Astrocyte (in vitro differentiated cells and primary cell): ENCODE results near the gene RNF123. TPM values are rescaled to one million over a fixed set of nuclear protein-coding genes. Genes with fewer than 3 reads are reported as not detected.
A peak's percentile ranks its signal among the peaks of the same experiment; 100 is the strongest.
"Not testable (repeated sequence)": the region's sequence is repeated elsewhere in the genome, so short reads cannot be mapped to it uniquely, and the experiment has no call there.

Experiments used
- DNase-seq: peaks from one replicate; pipeline ENCODE4 v3.0.0-alpha.2; 2010; ENCODE audit warnings: low read depth
- FAIRE-seq: peaks from 2 replicates; lab custom pipeline; 2011; peaks lifted over from hg19 to GRCh38; lab: Jason Lieb, UNC
- H2AFZ ChIP-seq: 2 replicates; pipeline ENCODE4 v1.6.0; 2012; ENCODE audit warnings: low read depth, low read length, inconsistent platforms
- H3K27ac ChIP-seq: 2 replicates; pipeline ENCODE4 v1.5.1; 2011; ENCODE audit warnings: low read depth, low read length, inconsistent platforms
- H3K27me3 ChIP-seq: 2 replicates; pipeline ENCODE4 v1.6.0; 2011; ENCODE audit warnings: low read length, inconsistent platforms; ENCODE audit not compliant: insufficient read depth
- H3K36me3 ChIP-seq: 2 replicates; pipeline ENCODE4 v1.5.1; 2011; ENCODE audit warnings: low read length, inconsistent platforms; ENCODE audit not compliant: insufficient read depth
- H3K4me1 ChIP-seq: 2 replicates; pipeline ENCODE4 v1.5.1; 2011; ENCODE audit warnings: low read length, inconsistent platforms; ENCODE audit not compliant: insufficient read depth
- H3K4me2 ChIP-seq: 2 replicates; pipeline ENCODE4 v1.6.0; 2012; ENCODE audit warnings: low read length, inconsistent platforms
- H3K4me3 ChIP-seq: 2 replicates; pipeline ENCODE4 v1.5.1; 2011; ENCODE audit warnings: low read depth, mild to moderate bottlenecking, low read length, inconsistent platforms; ENCODE audit not compliant: insufficient read depth
- H3K79me2 ChIP-seq: 2 replicates; pipeline ENCODE4 v1.6.0; 2012; ENCODE audit warnings: mild to moderate bottlenecking, low read length, inconsistent platforms; ENCODE audit not compliant: insufficient read depth
- H3K9ac ChIP-seq: 2 replicates; pipeline ENCODE4 v1.6.0; 2012; ENCODE audit warnings: mild to moderate bottlenecking, low read length, inconsistent platforms
- H3K9me3 ChIP-seq: 2 replicates; pipeline ENCODE4 v1.5.1; 2012; ENCODE audit warnings: low read depth, mild to moderate bottlenecking, low read length, inconsistent platforms; ENCODE audit not compliant: insufficient read depth
- H4K20me1 ChIP-seq: 2 replicates; pipeline ENCODE4 v1.6.0; 2012; ENCODE audit warnings: low read length, inconsistent platforms; ENCODE audit not compliant: insufficient read depth
- H3K27ac Mint-ChIP-seq: one replicate; pipeline ENCODE4 v1.8.0; 2021; ENCODE audit warnings: mild to moderate bottlenecking, mixed read lengths; ENCODE audit not compliant: unreplicated experiment
- H3K27me3 Mint-ChIP-seq: one replicate; pipeline ENCODE4 v1.8.0; 2021; ENCODE audit warnings: low read depth, mixed read lengths; ENCODE audit not compliant: unreplicated experiment
- H3K36me3 Mint-ChIP-seq: one replicate; pipeline ENCODE4 v1.8.0; 2021; ENCODE audit warnings: low read depth, mixed read lengths; ENCODE audit not compliant: unreplicated experiment
- H3K4me1 Mint-ChIP-seq: one replicate; pipeline ENCODE4 v1.8.0; 2021; ENCODE audit warnings: low read depth, mixed read lengths; ENCODE audit not compliant: unreplicated experiment
- H3K4me3 Mint-ChIP-seq: one replicate; pipeline ENCODE4 v1.8.0; 2021; ENCODE audit warnings: mild to moderate bottlenecking, moderate library complexity, mixed read lengths; ENCODE audit not compliant: unreplicated experiment
- H3K9me3 Mint-ChIP-seq: one replicate; pipeline ENCODE4 v1.8.0; 2021; ENCODE audit warnings: mild to moderate bottlenecking, mixed read lengths; ENCODE audit not compliant: unreplicated experiment
- CTCF ChIP-seq: IDR thresholded peaks from 2 replicates; pipeline ENCODE4 v1.5.1; 2011; ENCODE audit warnings: low read depth, mild to moderate bottlenecking, inconsistent platforms, low read length, moderate library complexity; ENCODE audit not compliant: insufficient read depth
- EZH2 ChIP-seq: IDR thresholded peaks from 2 replicates; pipeline ENCODE4 v1.6.1; 2012; ENCODE audit warnings: mild to moderate bottlenecking, low read length, inconsistent platforms; ENCODE audit not compliant: insufficient read depth
- total RNA-seq: library from RNA; stranded (reverse); gene quantifications from 2 replicates; pipeline ENCODE4 v1.2.1, GENCODE V29; 2021

Gene RNF123
- total RNA-seq, 1 donor from 2014 or later, result 40.9 TPM

DNA sequence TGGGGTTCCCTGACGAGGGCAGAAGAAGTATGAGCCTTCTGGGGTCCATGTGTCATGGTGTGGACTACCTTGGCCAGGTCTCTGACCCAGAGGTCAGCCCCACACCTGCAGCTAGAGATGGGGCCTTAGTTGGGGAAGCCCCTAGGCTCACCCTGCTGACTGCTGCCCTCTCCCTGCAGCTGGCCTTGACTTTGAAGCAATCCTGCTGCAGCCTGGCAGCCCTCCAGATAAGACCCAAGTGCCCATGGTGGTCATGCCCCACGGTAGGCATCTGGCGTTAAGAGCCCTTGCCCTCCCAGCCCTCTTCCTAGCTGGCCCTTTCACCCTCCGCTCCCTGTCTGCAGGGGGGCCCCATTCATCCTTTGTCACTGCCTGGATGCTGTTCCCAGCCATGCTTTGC, 7.8 kb upstream of the RNF123 start:
- Mint-ChIP-seq H3K9me3 (no peaks in the 10 kb centered on the region), H3K27ac (no peak overlapping the region), H3K4me1 (no peaks in the 10 kb centered on the region), H3K36me3 (peaks cover 17% of the 10 kb centered on the region), H3K4me3 (no peak overlapping the region), H3K27me3 (no peaks in the 10 kb centered on the region)
- no peaks in the 10 kb centered on the region for H3K79me2 ChIP-seq
- H3K27ac ChIP-seq, result no peak overlapping the region
- H3K4me1 ChIP-seq, result no peaks in the 10 kb centered on the region
- no peak overlapping the region for H3K4me3 ChIP-seq
- DNase-seq, result no peak
- no peak overlapping the region for H3K4me2 ChIP-seq
- no peak for FAIRE-seq
- H3K36me3 ChIP-seq, result peaks cover 17% of the 10 kb centered on the region
- no peak for TF ChIP-seq CTCF
- TF ChIP-seq EZH2, result no peak
- no peaks in the 10 kb centered on the region for H3K9me3 ChIP-seq
- H2AFZ ChIP-seq, result no peak overlapping the region
- H3K27me3 ChIP-seq, result peaks cover 3% of the 10 kb centered on the region
- H3K9ac ChIP-seq, result no peak overlapping the region
- H4K20me1 ChIP-seq, result peaks cover 36% of the 10 kb centered on the region

GRCh38 chr3:49683162-49683561, 6.2 kb upstream of the RNF123 start:
- H3K4me1 ChIP-seq, result peaks cover 3% of the 10 kb centered on the region
- H3K4me2 ChIP-seq, result no peak overlapping the region
- no peak overlapping the region for H3K4me3 Mint-ChIP-seq
- TF ChIP-seq EZH2 (no peak), CTCF (no peak)
- H3K4me1 Mint-ChIP-seq, result no peaks in the 10 kb centered on the region
- peaks cover 16% of the 10 kb centered on the region for H3K36me3 Mint-ChIP-seq
- H3K27ac ChIP-seq, result no peak overlapping the region
- FAIRE-seq (no peak), DNase-seq (no peak)
- no peak overlapping the region for H3K9ac ChIP-seq
- H3K27ac Mint-ChIP-seq, result no peak overlapping the region
- peaks cover 3% of the 10 kb centered on the region for H3K27me3 ChIP-seq
- H3K9me3 Mint-ChIP-seq, result no peaks in the 10 kb centered on the region
- H3K4me3 ChIP-seq, result no peak overlapping the region
- no peaks in the 10 kb centered on the region for H3K79me2 ChIP-seq
- H4K20me1 ChIP-seq, result peaks cover 20% of the 10 kb centered on the region
- no peaks in the 10 kb centered on the region for H3K9me3 ChIP-seq
- no peak overlapping the region for H2AFZ ChIP-seq
- peaks cover 15% of the 10 kb centered on the region for H3K36me3 ChIP-seq
- H3K27me3 Mint-ChIP-seq, result no peaks in the 10 kb centered on the region

DNA sequence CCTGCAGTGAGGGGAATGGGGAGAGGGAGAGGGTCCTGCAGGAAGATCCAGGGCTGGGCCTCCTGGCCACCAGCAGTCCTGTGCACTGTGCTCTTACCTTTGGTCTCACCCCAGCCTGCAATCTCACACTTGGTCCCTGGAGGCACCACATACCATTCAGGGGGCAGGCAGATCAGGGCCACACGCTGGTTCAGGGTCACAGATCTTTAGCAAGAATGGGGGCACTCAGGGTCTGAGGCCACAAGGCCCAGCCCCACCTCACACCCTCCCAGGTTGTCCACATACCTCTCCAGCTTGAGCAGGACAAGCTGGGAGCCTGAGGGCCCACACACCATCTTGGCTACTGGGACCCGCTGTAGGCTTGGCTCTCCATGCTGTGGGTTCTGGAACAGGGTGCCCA, 4.9 kb upstream of the RNF123 start:
- not testable (repeated sequence) for H2AFZ ChIP-seq, H3K4me2 ChIP-seq, H3K4me1 ChIP-seq, H3K27ac Mint-ChIP-seq, H3K4me3 Mint-ChIP-seq, H3K27ac ChIP-seq, DNase-seq, H4K20me1 ChIP-seq, FAIRE-seq, H3K27me3 ChIP-seq, H3K9me3 ChIP-seq, H3K27me3 Mint-ChIP-seq, H3K4me3 ChIP-seq, H3K4me1 Mint-ChIP-seq, H3K9me3 Mint-ChIP-seq, H3K9ac ChIP-seq, H3K79me2 ChIP-seq
- H3K36me3 Mint-ChIP-seq, result peaks cover 14% of the 10 kb centered on the region
- peaks cover 12% of the 10 kb centered on the region for H3K36me3 ChIP-seq

- not testable (repeated sequence) for H3K4me1 Mint-ChIP-seq, H3K4me2 ChIP-seq, H3K9me3 Mint-ChIP-seq, H3K27me3 Mint-ChIP-seq, H3K79me2 ChIP-seq, H2AFZ ChIP-seq, FAIRE-seq, H3K27ac ChIP-seq, H4K20me1 ChIP-seq, H3K9me3 ChIP-seq, H3K9ac ChIP-seq, H3K27me3 ChIP-seq, H3K27ac Mint-ChIP-seq, DNase-seq, H3K4me3 ChIP-seq, H3K36me3 Mint-ChIP-seq, H3K4me1 ChIP-seq
- H3K36me3 ChIP-seq, result peaks cover 11% of the 10 kb centered on the region
- peak overlapping the region; percentile 27 for H3K4me3 Mint-ChIP-seq
Observed at GRCh38 chr3:49685103-49685502, 4.3 kb upstream of the RNF123 start.

DNA sequence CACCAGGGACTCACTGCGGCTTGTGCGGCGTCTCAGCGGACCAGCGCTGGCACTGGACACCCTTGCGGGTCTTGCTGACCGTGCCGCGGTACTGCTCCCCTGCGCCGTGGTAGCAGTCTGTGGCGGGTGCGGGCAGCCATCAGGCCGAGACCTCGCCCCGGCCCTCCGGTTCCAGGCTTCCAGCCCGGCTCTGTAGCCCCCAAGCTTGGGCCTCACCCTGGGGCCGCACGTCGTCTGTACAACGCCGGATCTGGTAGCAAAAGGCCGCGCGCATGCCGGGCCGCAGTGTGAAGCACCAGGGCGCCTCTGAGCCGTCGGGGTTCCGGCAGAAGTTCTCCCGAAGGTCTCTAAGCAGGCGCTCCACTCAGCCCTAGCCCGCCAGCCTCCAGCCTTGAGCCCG, 3.5 kb upstream of the RNF123 start:
- not testable (repeated sequence) for H3K27me3 ChIP-seq, H3K27me3 Mint-ChIP-seq, FAIRE-seq, H3K9me3 Mint-ChIP-seq, DNase-seq, H3K9me3 ChIP-seq, H3K4me3 ChIP-seq, H3K4me3 Mint-ChIP-seq, H2AFZ ChIP-seq, H3K27ac ChIP-seq, H3K9ac ChIP-seq, H4K20me1 ChIP-seq, H3K4me2 ChIP-seq, H3K36me3 ChIP-seq, H3K27ac Mint-ChIP-seq, H3K36me3 Mint-ChIP-seq, H3K4me1 Mint-ChIP-seq
- Histone ChIP-seq H3K4me1 (peaks cover 11% of the 10 kb centered on the region), H3K79me2 (peaks cover 14% of the 10 kb centered on the region)
